GM23338 (cell line): ENCODE data around the gene YPEL2. TPM values are rescaled to one million over a fixed set of nuclear protein-coding genes. Genes with fewer than 3 reads are reported as not detected.

Source experiments
- ATAC-seq: fragments of 200-7000 bp; cut with Tn5 transposase; 3 replicates; pipeline ENCODE4 v1.9.1; 2020
- DNase-seq: peaks from one replicate; pipeline ENCODE4 v3.0.0-alpha.2; 2015; ENCODE audit warnings: low spot score
- H2AFZ ChIP-seq: fragments of 200-600 bp; sonication (generic); 2 replicates; pipeline ENCODE4 v1.8.0; 2016; ENCODE audit warnings: antibody characterized with exemption, mild to moderate bottlenecking, moderate library complexity
- H3F3A ChIP-seq: fragments of 200-600 bp; sonication (generic); replicated peaks from 2 replicates; pipeline ENCODE4 v1.8.0; 2017; ENCODE audit warnings: antibody characterized with exemption, mixed run types, low read depth
- H3K27ac ChIP-seq: fragments of 200-600 bp; sonication (generic); 2 replicates; pipeline ENCODE4 v1.6.1; 2016; ENCODE audit warnings: low read depth
- H3K27me3 ChIP-seq: fragments of 200-600 bp; sonication (generic); 2 replicates; pipeline ENCODE4 v1.8.0; 2016; ENCODE audit warnings: mild to moderate bottlenecking, mixed run types, moderate library complexity; ENCODE audit not compliant: insufficient read depth
- H3K36me3 ChIP-seq: fragments of 200-600 bp; sonication (generic); 2 replicates; pipeline ENCODE4 v1.8.0; 2016; ENCODE audit warnings: mild to moderate bottlenecking; ENCODE audit not compliant: insufficient read depth
- H3K4me1 ChIP-seq: fragments of 200-600 bp; sonication (generic); 2 replicates; pipeline ENCODE4 v1.8.0; 2016; ENCODE audit warnings: mild to moderate bottlenecking, moderate library complexity; ENCODE audit not compliant: insufficient read depth
- H3K4me2 ChIP-seq: fragments of 200-600 bp; sonication (generic); 2 replicates; pipeline ENCODE4 v1.7.1; 2017; ENCODE audit warnings: mixed run types
- H3K4me3 ChIP-seq: fragments of 200-600 bp; sonication (generic); 2 replicates; pipeline ENCODE4 v1.6.1; 2016; ENCODE audit warnings: mixed run types
- H3K79me2 ChIP-seq: fragments of 200-600 bp; sonication (generic); replicated peaks from 2 replicates; pipeline ENCODE4 v1.8.0; 2017; ENCODE audit warnings: mild to moderate bottlenecking; ENCODE audit not compliant: insufficient read depth
- H3K9me2 ChIP-seq: fragments of 200-600 bp; sonication (generic); 2 replicates; pipeline ENCODE4 v1.8.0; 2017; ENCODE audit not compliant: insufficient read depth
- H4K20me1 ChIP-seq: fragments of 200-600 bp; sonication (generic); replicated peaks from 2 replicates; pipeline ENCODE4 v1.8.0; 2017; ENCODE audit warnings: mild to moderate bottlenecking; ENCODE audit not compliant: insufficient read depth
- H3K27ac Mint-ChIP-seq: 2 replicates; pipeline ENCODE4 v1.8.0; 2020; ENCODE audit warnings: inconsistent platforms, mild to moderate bottlenecking, moderate library complexity, mixed read lengths
- H3K27me3 Mint-ChIP-seq: 3 replicates; pipeline ENCODE4 v1.8.0; 2022; ENCODE audit warnings: low read depth, mild to moderate bottlenecking, moderate library complexity, mixed read lengths, inconsistent platforms; ENCODE audit not compliant: insufficient read depth, poor library complexity
- H3K36me3 Mint-ChIP-seq: 3 replicates; pipeline ENCODE4 v1.8.0; 2021; ENCODE audit warnings: low read depth, mild to moderate bottlenecking, inconsistent platforms, moderate library complexity, mixed read lengths
- H3K4me1 Mint-ChIP-seq: 3 replicates; pipeline ENCODE4 v1.8.0; 2020; ENCODE audit warnings: mild to moderate bottlenecking, inconsistent platforms, mixed read lengths
- H3K4me3 Mint-ChIP-seq: 3 replicates; pipeline ENCODE4 v1.8.0; 2021; ENCODE audit warnings: moderate library complexity, mild to moderate bottlenecking, inconsistent platforms, mixed read lengths
- H3K9me3 Mint-ChIP-seq: 3 replicates; pipeline ENCODE4 v1.8.0; 2020; ENCODE audit warnings: moderate library complexity, mild to moderate bottlenecking, inconsistent platforms, mixed read lengths
- CREB1 ChIP-seq: fragments of 250-450 bp; sonication (Bioruptor Pico); IDR thresholded peaks from 2 replicates; pipeline ENCODE4 v1.5.0; 2020; ENCODE audit warnings: low read depth, mild to moderate bottlenecking, moderate library complexity
- CTCF ChIP-seq, 2 experiments: fragments of 200-600 bp in 1 of 2; sonication (generic) in 1 of 2; conservative IDR thresholded peaks; 2 replicates each; pipeline versions ENCODE4 v1.5.1 to v1.6.1; 2016 to 2017; ENCODE audit warnings: antibody characterized with exemption in 2 of 2, low read depth in 2 of 2, mild to moderate bottlenecking in 2 of 2, moderate library complexity in 1 of 2
- ETS1 ChIP-seq: IDR thresholded peaks from 2 replicates; pipeline ENCODE4 v1.6.1; 2016; ENCODE audit warnings: antibody characterized with exemption
- EZH2 ChIP-seq: fragments of 200-600 bp; sonication (generic); IDR thresholded peaks from one replicate; pipeline ENCODE4 v1.8.0; 2017; ENCODE audit warnings: antibody characterized with exemption, mild to moderate bottlenecking, low read depth; ENCODE audit not compliant: unreplicated experiment
- EZH2phosphoT487 ChIP-seq: fragments of 200-600 bp; sonication (generic); IDR thresholded peaks from one replicate; pipeline ENCODE4 v1.8.1; 2018; ENCODE audit warnings: antibody characterized with exemption; ENCODE audit not compliant: unreplicated experiment
- JUNB ChIP-seq: IDR thresholded peaks from one replicate; pipeline ENCODE4 v1.6.1; 2016; ENCODE audit warnings: antibody characterized with exemption; ENCODE audit not compliant: unreplicated experiment
- NANOG ChIP-seq: IDR thresholded peaks from 2 replicates; pipeline ENCODE4 v1.6.1; 2016; ENCODE audit warnings: antibody characterized with exemption, borderline replicate concordance
- POLR2AphosphoS5 ChIP-seq: IDR thresholded peaks from 2 replicates; pipeline ENCODE4 v1.6.1; 2016; ENCODE audit warnings: antibody characterized with exemption, low read depth
- REST ChIP-seq: IDR thresholded peaks from one replicate; pipeline ENCODE4 v1.6.1; 2018; ENCODE audit warnings: antibody characterized with exemption; ENCODE audit not compliant: unreplicated experiment
- STAT1 ChIP-seq: IDR thresholded peaks from one replicate; pipeline ENCODE4 v1.6.1; 2016; ENCODE audit warnings: antibody characterized with exemption; ENCODE audit not compliant: unreplicated experiment
- ZNF114 ChIP-seq: fragments of 250-450 bp; sonication (Bioruptor Pico); IDR thresholded peaks from 2 replicates; pipeline ENCODE4 v1.5.0; 2020; ENCODE audit warnings: mild to moderate bottlenecking, moderate library complexity
- ZNF331 ChIP-seq: fragments of 250-450 bp; sonication (Bioruptor Pico); IDR thresholded peaks from 2 replicates; pipeline ENCODE4 v1.5.0; 2020; ENCODE audit warnings: low read depth, mild to moderate bottlenecking, moderate library complexity
- ZNF462 ChIP-seq: fragments of 250-450 bp; sonication (Bioruptor Pico); IDR thresholded peaks from 2 replicates; pipeline ENCODE4 v1.5.0; 2020; ENCODE audit warnings: mild to moderate bottlenecking, moderate library complexity
- polyA plus RNA-seq: library from polyadenylated mRNA; unstranded; fragments of >200 nt; fragmentation: Nextera tagmentation; extraction: Ambion mirVana; gene quantifications from 2 replicates; pipeline ENCODE4 v1.2.1, GENCODE V29; 2016
- total RNA-seq: library from RNA; depleted of rRNA; stranded (reverse); fragments of >200 nt; shearing (Covaris generic); gene quantifications from 2 replicates; pipeline ENCODE4 v1.2.3, GENCODE V29; 2014

YPEL2 gene
- total and polyA plus RNA-seq, 2 experiments from 2014 or later, result 4.1 to 5.2 TPM

- no peak overlapping the region for H2AFZ ChIP-seq
- Mint-ChIP-seq H3K4me3 (no peak overlapping the region), H3K9me3 (no peaks in the 10 kb centered on the region), H3K27ac (no peak overlapping the region), H3K27me3 (peaks cover 2% of the 10 kb centered on the region), H3K4me1 (peaks cover 10% of the 10 kb centered on the region; the same call in 2 of the 3 replicates), H3K36me3 (no peaks in the 10 kb centered on the region)
- H3K4me2 ChIP-seq, result no peak overlapping the region
- no peaks in the 10 kb centered on the region for H3K36me3 ChIP-seq
- H3K79me2 ChIP-seq, result no peaks in the 10 kb centered on the region
- no peak overlapping the region for H3K27ac ChIP-seq
- H3K4me1 ChIP-seq, result no peaks in the 10 kb centered on the region
- H3F3A ChIP-seq, result no peaks in the 10 kb centered on the region
- no peaks in the 10 kb centered on the region for H3K27me3 ChIP-seq
- no peak for TF ChIP-seq EZH2phosphoT487
- TF ChIP-seq ZNF114 (CRISPR knock-in tag), result no peak
- no peak for TF ChIP-seq EZH2
- no peak for TF ChIP-seq CREB1
- no peak for TF ChIP-seq CTCF (conservative IDR thresholded peaks at IDR 0.05; ENCODE audit: low read depth in 2 of 2)
- TF ChIP-seq POLR2AphosphoS5, result no peak
- TF ChIP-seq NANOG, result no peak
- no peak for TF ChIP-seq ZNF331
- no peak for TF ChIP-seq JUNB
- no peak for TF ChIP-seq ZNF462 (CRISPR knock-in tag)
- no peak for TF ChIP-seq ETS1
- TF ChIP-seq STAT1, result no peak
- TF ChIP-seq REST, result no peak
- H4K20me1 ChIP-seq, result no peaks in the 10 kb centered on the region
- H3K4me3 ChIP-seq, result no peak overlapping the region
- ATAC-seq, result no peak
- no peak for DNase-seq
- no peaks in the 10 kb centered on the region for H3K9me2 ChIP-seq
Measured at GRCh38 chr17:59443106-59443505, 111.7 kb downstream of the YPEL2 start.
